ENCODE results near the gene LRRC10B.

The LRRC10B gene

GRCh38 chr11:61491736-61492395, 16.7 kb upstream of the LRRC10B start:
- Histone ChIP-seq H3K4me1 (no peaks in the 10 kb centered on the region), H3K9me3 (no peaks in the 10 kb centered on the region), H3K4me3 (no peak overlapping the region), H3K36me3 (replicated peaks) (no peaks in the 10 kb centered on the region), H3K27me3 (ENCODE audit: low read depth) (peaks cover 95% of the 10 kb centered on the region)
- in situ Hi-C loops (cut with MboI; ENCODE audit: low sequenced_read_pairs): no loop called here
- no peak for DNase-seq (ENCODE audit: low spot score in 2 of 2)

- no peak overlapping the region for H3K4me3 ChIP-seq
- in situ Hi-C loops (cut with MboI; ENCODE audit: low sequenced_read_pairs): no loop called here
- no peak for DNase-seq (ENCODE audit: low spot score in 2 of 2)
- no peaks in the 10 kb centered on the region for H3K36me3 ChIP-seq (replicated peaks)
- H3K4me1 ChIP-seq: no peaks in the 10 kb centered on the region
- peaks cover 97% of the 10 kb centered on the region for H3K27me3 ChIP-seq (ENCODE audit: low read depth)
- no peaks in the 10 kb centered on the region for H3K9me3 ChIP-seq
Observed at GRCh38 chr11:61494381-61494961, 14.1 kb upstream of the LRRC10B start.

DNA sequence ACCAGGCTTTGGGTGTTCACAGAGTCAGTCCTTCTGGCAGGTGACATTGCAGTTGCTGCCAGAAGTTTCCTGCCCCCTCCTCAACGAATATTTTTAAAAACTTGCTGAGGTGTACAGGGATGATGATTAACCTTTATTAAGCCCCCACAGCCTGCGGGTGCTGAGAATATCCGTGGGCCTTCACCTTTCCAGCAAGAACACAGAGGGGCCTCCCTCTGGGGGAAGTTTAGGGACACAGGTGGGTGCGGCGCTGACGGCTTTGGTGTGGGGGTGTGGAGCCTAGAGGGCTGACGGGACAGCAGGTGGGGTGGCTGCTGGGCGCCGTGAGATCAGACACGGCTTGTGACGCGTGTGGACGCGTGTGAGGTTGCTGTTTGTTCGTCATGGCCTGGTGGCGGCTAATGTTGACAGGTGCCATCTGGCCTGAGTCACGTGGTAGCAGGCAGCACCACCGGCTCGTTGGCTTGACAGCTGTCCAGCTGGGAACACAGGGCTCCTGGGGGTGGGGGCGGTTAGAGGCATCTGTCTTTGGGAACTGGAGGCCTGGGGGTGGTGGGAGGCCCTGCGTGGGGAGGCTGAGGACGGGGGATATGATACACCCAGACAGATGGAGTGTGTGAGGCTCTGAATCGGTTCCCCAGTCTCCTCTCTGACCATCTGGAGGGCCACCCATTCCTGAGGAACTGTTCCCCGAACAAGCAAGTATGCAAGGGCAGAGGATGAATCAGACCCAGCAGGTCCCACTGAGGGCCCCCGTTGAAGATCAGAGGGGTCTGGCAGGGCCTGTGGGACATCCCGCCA, 12.5 kb upstream of the LRRC10B start:
- peaks cover 87% of the 10 kb centered on the region for H3K27me3 ChIP-seq (ENCODE audit: low read depth)
- in situ Hi-C loops (cut with MboI; ENCODE audit: low sequenced_read_pairs): no loop called here
- no peak overlapping the region for H3K4me3 ChIP-seq
- H3K4me1 ChIP-seq: peaks cover 7% of the 10 kb centered on the region
- DNase-seq (ENCODE audit: low spot score in 2 of 2): no peak
- no peaks in the 10 kb centered on the region for H3K9me3 ChIP-seq
- no peaks in the 10 kb centered on the region for H3K36me3 ChIP-seq (replicated peaks)

GRCh38 chr11:61496602-61497400, 11.7 kb upstream of the LRRC10B start:
- Histone ChIP-seq H3K27me3 (ENCODE audit: low read depth) (peaks cover 87% of the 10 kb centered on the region), H3K4me3 (no peak overlapping the region), H3K36me3 (replicated peaks) (no peaks in the 10 kb centered on the region), H3K9me3 (no peaks in the 10 kb centered on the region), H3K4me1 (peaks cover 7% of the 10 kb centered on the region)
- in situ Hi-C loops (cut with MboI; ENCODE audit: low sequenced_read_pairs): no loop called here
- DNase-seq (ENCODE audit: low spot score in 2 of 2): no peak

DNA sequence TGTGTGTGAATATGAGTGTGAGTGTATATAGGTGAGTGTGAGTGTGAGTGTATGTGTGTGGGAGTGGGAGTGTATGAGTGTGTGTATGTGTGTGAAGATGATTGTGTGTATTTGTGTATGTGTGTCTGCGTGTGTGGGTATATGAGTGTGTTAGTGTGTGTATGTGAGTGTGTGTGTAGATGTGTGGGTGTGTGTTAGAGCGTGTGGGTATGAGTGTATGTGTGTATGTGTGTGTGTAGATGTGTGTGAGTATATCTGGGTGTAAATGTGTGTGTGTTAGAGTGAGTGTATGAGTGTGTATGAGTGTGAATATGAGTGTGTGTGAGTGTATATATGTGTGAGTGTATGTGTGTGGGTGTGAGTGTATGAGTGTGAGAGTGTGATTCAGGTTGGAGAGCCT, 11.1 kb upstream of the LRRC10B start:
- no peak overlapping the region for H3K4me3 ChIP-seq
- DNase-seq (ENCODE audit: low spot score in 2 of 2): no peak
- H3K27me3 ChIP-seq (ENCODE audit: low read depth): peaks cover 87% of the 10 kb centered on the region
- H3K36me3 ChIP-seq (replicated peaks): no peaks in the 10 kb centered on the region
- no peaks in the 10 kb centered on the region for H3K9me3 ChIP-seq
- H3K4me1 ChIP-seq: peaks cover 7% of the 10 kb centered on the region
- in situ Hi-C loops (cut with MboI; ENCODE audit: low sequenced_read_pairs): no loop called here

GRCh38 chr11:61497876-61498275, 10.7 kb upstream of the LRRC10B start:
- Histone ChIP-seq H3K4me1 (peaks cover 7% of the 10 kb centered on the region), H3K9me3 (no peaks in the 10 kb centered on the region), H3K27me3 (ENCODE audit: low read depth) (peaks cover 89% of the 10 kb centered on the region), H3K4me3 (no peak overlapping the region), H3K36me3 (replicated peaks) (no peaks in the 10 kb centered on the region)
- no peak for DNase-seq (ENCODE audit: low spot score in 2 of 2)
- in situ Hi-C loops (cut with MboI; ENCODE audit: low sequenced_read_pairs): no loop called here

- Histone ChIP-seq H3K36me3 (replicated peaks) (no peaks in the 10 kb centered on the region), H3K4me3 (no peak overlapping the region), H3K9me3 (no peaks in the 10 kb centered on the region), H3K27me3 (ENCODE audit: low read depth) (peaks cover 89% of the 10 kb centered on the region), H3K4me1 (peaks cover 7% of the 10 kb centered on the region)
- no peak for DNase-seq (ENCODE audit: low spot score in 2 of 2)
- in situ Hi-C loops (cut with MboI; ENCODE audit: low sequenced_read_pairs): no loop called here
Observed at GRCh38 chr11:61498767-61499341, 9.7 kb upstream of the LRRC10B start.

- H3K27me3 ChIP-seq (ENCODE audit: low read depth): peaks cover 89% of the 10 kb centered on the region
- H3K9me3 ChIP-seq: no peaks in the 10 kb centered on the region
- H3K4me3 ChIP-seq: no peak overlapping the region
- DNase-seq (ENCODE audit: low spot score in 2 of 2): peak; percentile 72 to 98
- H3K36me3 ChIP-seq (replicated peaks): no peaks in the 10 kb centered on the region
- peaks cover 7% of the 10 kb centered on the region for H3K4me1 ChIP-seq
- in situ Hi-C loops (cut with MboI; ENCODE audit: low sequenced_read_pairs): no loop called here
Observed at GRCh38 chr11:61499816-61500491, 8.6 kb upstream of the LRRC10B start.

GRCh38 chr11:61502522-61502921, 6.0 kb upstream of the LRRC10B start:
- in situ Hi-C loops (cut with MboI; ENCODE audit: low sequenced_read_pairs): no loop called here
- no peak for DNase-seq (ENCODE audit: low spot score in 2 of 2)
- Histone ChIP-seq H3K4me3 (no peak overlapping the region), H3K27me3 (ENCODE audit: low read depth) (peaks cover 89% of the 10 kb centered on the region), H3K4me1 (peaks cover 7% of the 10 kb centered on the region), H3K9me3 (no peaks in the 10 kb centered on the region), H3K36me3 (replicated peaks) (no peaks in the 10 kb centered on the region)

DNA sequence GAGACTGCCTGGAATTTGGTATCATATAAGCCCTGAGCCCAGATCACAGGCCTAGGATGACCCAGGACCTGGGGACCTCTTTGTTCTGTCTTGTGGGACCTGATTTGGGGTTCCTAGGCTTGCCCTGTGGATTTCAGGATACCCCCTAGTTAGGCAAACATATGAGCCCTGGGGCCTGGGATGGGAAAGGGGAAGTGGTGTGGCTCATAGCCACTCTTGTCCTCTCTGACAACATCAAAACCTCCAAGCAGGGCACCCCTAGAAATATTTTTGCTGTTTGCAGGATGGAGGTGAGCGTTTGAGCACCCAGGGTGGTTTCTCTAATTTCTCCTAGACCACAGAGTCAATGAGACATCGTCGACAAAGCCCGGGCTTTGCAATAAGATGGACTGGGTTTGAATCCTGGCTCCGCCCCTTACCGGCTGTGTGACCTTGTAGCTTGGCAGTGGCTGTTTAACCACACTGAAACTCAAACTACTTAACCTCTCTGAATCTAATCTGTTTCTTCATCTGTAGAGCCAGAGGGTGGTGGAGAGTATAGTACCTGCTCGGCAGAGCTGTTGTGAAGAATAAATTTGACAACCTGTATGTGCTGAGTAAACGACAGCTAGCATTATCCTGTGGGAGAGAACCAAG, 5.3 kb upstream of the LRRC10B start:
- in situ Hi-C loops (cut with MboI; ENCODE audit: low sequenced_read_pairs): no loop called here
- H3K27me3 ChIP-seq (ENCODE audit: low read depth): peaks cover 89% of the 10 kb centered on the region
- no peak for DNase-seq (ENCODE audit: low spot score in 2 of 2)
- H3K36me3 ChIP-seq (replicated peaks): no peaks in the 10 kb centered on the region
- peaks cover 7% of the 10 kb centered on the region for H3K4me1 ChIP-seq
- no peak overlapping the region for H3K4me3 ChIP-seq
- no peaks in the 10 kb centered on the region for H3K9me3 ChIP-seq

DNA sequence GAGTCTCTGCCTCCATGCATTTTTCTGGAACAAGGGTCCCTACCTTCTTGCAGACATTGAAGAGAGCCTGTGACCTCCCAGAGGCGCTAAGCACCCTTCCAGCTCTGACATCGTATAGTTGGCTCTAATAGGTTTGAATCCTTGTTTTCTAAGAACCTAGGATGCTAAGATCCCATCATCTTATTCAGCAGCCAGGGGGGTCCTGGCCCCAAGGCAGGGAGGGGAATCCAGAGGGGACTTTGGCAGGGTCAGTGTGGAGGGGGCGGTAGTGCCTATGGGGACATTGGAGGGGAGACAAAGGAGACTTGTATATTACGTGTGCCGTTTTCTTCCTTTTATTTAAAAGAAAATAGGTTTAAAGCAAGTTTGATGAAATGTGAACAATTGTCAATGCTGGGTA, 3.4 kb upstream of the LRRC10B start:
- in situ Hi-C loops (cut with MboI; ENCODE audit: low sequenced_read_pairs): no loop called here
- no peak for DNase-seq (ENCODE audit: low spot score in 2 of 2)
- Histone ChIP-seq H3K36me3 (replicated peaks) (no peaks in the 10 kb centered on the region), H3K27me3 (ENCODE audit: low read depth) (peaks cover 94% of the 10 kb centered on the region), H3K4me1 (peaks cover 4% of the 10 kb centered on the region), H3K9me3 (no peaks in the 10 kb centered on the region), H3K4me3 (no peak overlapping the region)

DNA sequence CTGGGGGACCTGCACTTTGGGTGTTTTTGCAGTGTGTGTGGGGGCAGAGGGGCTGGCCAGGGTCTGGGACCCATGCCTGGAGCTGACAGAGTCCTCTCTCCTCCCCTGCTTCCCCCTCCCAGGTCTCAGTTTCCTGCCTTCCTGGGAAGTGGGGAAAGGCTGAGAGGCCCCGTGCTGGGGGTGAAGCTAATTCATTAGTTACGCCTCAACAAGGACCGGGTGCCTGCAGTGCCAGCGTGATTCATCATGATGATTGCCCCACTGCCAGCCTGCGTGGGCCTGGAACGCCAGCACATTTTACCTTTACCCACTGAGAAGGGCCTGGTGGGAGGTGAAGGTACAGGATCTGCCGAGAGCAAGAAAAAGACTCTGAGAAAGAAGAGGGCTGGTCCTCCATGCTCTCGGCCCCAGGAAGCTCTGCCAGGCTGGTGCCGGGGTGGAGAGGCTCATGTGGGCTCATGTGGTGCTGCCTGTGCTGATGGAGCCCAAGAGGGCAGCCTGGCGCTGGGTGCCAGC, 2.9 kb upstream of the LRRC10B start:
- in situ Hi-C loops (cut with MboI; ENCODE audit: low sequenced_read_pairs): no loop called here
- Histone ChIP-seq H3K4me3 (no peak overlapping the region), H3K4me1 (no peaks in the 10 kb centered on the region; the same call in 1 of the 2 replicates), H3K36me3 (replicated peaks) (no peaks in the 10 kb centered on the region), H3K9me3 (no peaks in the 10 kb centered on the region), H3K27me3 (ENCODE audit: low read depth) (peaks cover 98% of the 10 kb centered on the region)
- DNase-seq (ENCODE audit: low spot score in 2 of 2): no peak
